ENCODE measurements around the gene DMRT1.

DMRT1 gene

GRCh38 chr9:922171-922570 lies 80.7 kb downstream of the DMRT1 start:
- no peak for DNase-seq (ENCODE audit: low read depth, low spot score)

GRCh38 chr9:922731-923130 lies 81.2 kb downstream of the DMRT1 start:
- no peak for DNase-seq (ENCODE audit: low read depth, low spot score)

- DNase-seq (ENCODE audit: low read depth, low spot score): no peak
Measured at GRCh38 chr9:926976-927375, 85.5 kb downstream of the DMRT1 start.

GRCh38 chr9:928363-929042 lies 87.0 kb downstream of the DMRT1 start:
- no peak for DNase-seq (ENCODE audit: low read depth, low spot score)

GRCh38 chr9:929719-930118 lies 88.2 kb downstream of the DMRT1 start:
- DNase-seq (ENCODE audit: low read depth, low spot score): no peak

GRCh38 chr9:933356-933755 lies 91.9 kb downstream of the DMRT1 start:
- DNase-seq (ENCODE audit: low read depth, low spot score): no peak

- no peak for DNase-seq (ENCODE audit: low read depth, low spot score)
Measured at GRCh38 chr9:935348-935965, 94.0 kb downstream of the DMRT1 start.

- DNase-seq (ENCODE audit: low read depth, low spot score): no peak
Measured at GRCh38 chr9:942805-943580, 101.5 kb downstream of the DMRT1 start.

GRCh38 chr9:947985-948384 lies 106.5 kb downstream of the DMRT1 start:
- DNase-seq (ENCODE audit: low read depth, low spot score): no peak

GRCh38 chr9:948497-948896 lies 107.0 kb downstream of the DMRT1 start:
- no peak for DNase-seq (ENCODE audit: low read depth, low spot score)

GRCh38 chr9:950139-950538 lies 108.6 kb downstream of the DMRT1 start:
- no peak for DNase-seq (ENCODE audit: low read depth, low spot score)

- DNase-seq (ENCODE audit: low read depth, low spot score): no peak
Measured at GRCh38 chr9:952546-952945, 111.0 kb downstream of the DMRT1 start.

GRCh38 chr9:959105-959504 lies 117.6 kb downstream of the DMRT1 start:
- DNase-seq (ENCODE audit: low read depth, low spot score): no peak

- DNase-seq (ENCODE audit: low read depth, low spot score): no peak
Measured at GRCh38 chr9:959914-960313, 118.4 kb downstream of the DMRT1 start.

- DNase-seq (ENCODE audit: low read depth, low spot score): no peak
Measured at GRCh38 chr9:962023-962422, 120.5 kb downstream of the DMRT1 start.

- DNase-seq (ENCODE audit: low read depth, low spot score): no peak
Measured at GRCh38 chr9:965497-965896, 124.0 kb downstream of the DMRT1 start.

GRCh38 chr9:966870-967269 lies 125.4 kb downstream of the DMRT1 start:
- DNase-seq (ENCODE audit: low read depth, low spot score): no peak

- DNase-seq (ENCODE audit: low read depth, low spot score): no peak
Measured at GRCh38 chr9:967436-967835, 125.9 kb downstream of the DMRT1 start.

GRCh38 chr9:967903-968641 lies 126.6 kb downstream of the DMRT1 start:
- no peak for DNase-seq (ENCODE audit: low read depth, low spot score)

- DNase-seq (ENCODE audit: low read depth, low spot score): no peak
Measured at GRCh38 chr9:969310-970150, 128.0 kb downstream of the DMRT1 start.
